ENCODE measurements around the gene COX7C. TPM values are rescaled to one million over a fixed set of nuclear protein-coding genes. Genes with fewer than 3 reads are reported as not detected.

Gene COX7C
- total and polyA plus RNA-seq, 9 of the 15 experiments (the other 6 are each of a cell fraction or from before 2014, with no cell fraction given): 576 to 1,783 (median 996) TPM

DNA sequence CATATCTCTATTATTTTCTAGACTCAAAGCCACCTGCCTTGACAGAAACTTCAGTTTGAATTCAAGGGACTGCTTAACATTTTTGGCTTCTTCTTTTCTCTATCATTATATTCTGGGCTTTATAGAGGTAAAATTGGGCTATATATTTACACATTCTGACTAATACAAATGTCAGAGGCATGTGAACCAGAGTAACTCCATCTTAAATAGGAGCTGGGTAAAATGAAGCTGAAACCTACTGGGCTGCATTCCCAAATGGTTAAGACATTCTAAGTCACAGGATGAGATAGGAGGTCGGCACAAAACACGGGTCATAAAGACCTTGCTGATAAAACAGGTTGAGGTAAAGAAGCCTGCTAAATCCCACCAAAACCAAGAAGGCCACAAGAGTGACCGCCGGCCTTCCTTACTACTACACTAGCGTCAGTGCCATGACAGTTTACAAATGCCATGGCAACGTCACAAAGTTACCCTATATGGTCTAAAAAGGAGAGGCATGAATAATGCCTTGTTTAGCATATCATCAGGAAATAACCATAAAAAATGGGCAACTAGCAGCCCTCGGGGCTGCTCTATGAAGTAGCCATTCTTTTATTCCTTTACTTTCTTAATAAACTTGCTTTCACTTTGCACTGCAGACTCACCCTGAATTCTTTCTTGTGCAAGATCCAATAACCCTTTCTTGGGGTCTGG, 44.8 kb upstream of the COX7C start (continued):
- TF ChIP-seq TCFL5 (CRISPR knock-in tag; conservative IDR thresholded peaks at IDR 0.05): no peak

GRCh38 chr5:86579502-86579901, 38.2 kb upstream of the COX7C start:
- BruUV-seq (replicated peaks): no TSS peak
- H3K9me1 ChIP-seq (ENCODE audit: control insufficient read depth, insufficient read depth, low read length): no peaks in the 10 kb centered on the region
- H3K9me3 ChIP-seq (replicated peaks; ENCODE audit: control insufficient read depth, insufficient read depth, low read depth, low read length): no peaks in the 10 kb centered on the region
- H3K79me2 ChIP-seq (ENCODE audit: control insufficient read depth, insufficient read depth, low read length): no peaks in the 10 kb centered on the region
- ATAC-seq (no peak), FAIRE-seq (no peak), DNase-seq (ENCODE audit: extremely low read depth in 1 of 4, low spot score in 3 of 4) (no peak)
- intact Hi-C loops (cut with micrococcal nuclease): no loop called here
- ChIA-PET CTCF (ENCODE audit: low intra/inter-chr PET ratio) (no interaction called here), POLR2A (no interaction called here)
- no peaks in the 10 kb centered on the region for H3K27me3 ChIP-seq (ENCODE audit: control insufficient read depth in 2 of 2, insufficient read depth in 2 of 2, low read length in 2 of 2)
- no peaks in the 10 kb centered on the region for H4K20me1 ChIP-seq (replicated peaks; ENCODE audit: control insufficient read depth, insufficient read depth, low read length)
- no peaks in the 10 kb centered on the region for H3K36me3 ChIP-seq (ENCODE audit: control insufficient read depth, insufficient read depth, low read length)
- H2AFZ ChIP-seq (ENCODE audit: low read depth, low read length): no peak overlapping the region
- 0% methylated on average over 3 of the region's 3 CpGs for WGBS (ENCODE audit: insufficient coverage, low coverage, missing lambda C conversion rate)
- H3K4me3 ChIP-seq: no peak overlapping the region
- H3K4me2 ChIP-seq (ENCODE audit: insufficient read depth, low read length): no peak overlapping the region
- no peak for TF ChIP-seq HNRNPUL1 (IDR thresholded peaks at IDR 0.05; ENCODE audit: low read length)
- TF ChIP-seq ZNF561 (CRISPR knock-in tag; conservative IDR thresholded peaks at IDR 0.05): no peak
- no peak for TF ChIP-seq SMAD2 (IDR thresholded peaks at IDR 0.05; ENCODE audit: low read depth, low read length)
- TF ChIP-seq PATZ1 (CRISPR knock-in tag; IDR thresholded peaks at IDR 0.05; ENCODE audit: borderline replicate concordance): no peak
- H3K4me1 ChIP-seq (replicated peaks in 1 of 2; ENCODE audit: control insufficient read depth in 2 of 2, insufficient read depth in 2 of 2, low read length in 2 of 2): no peaks in the 10 kb centered on the region
- H3K9ac ChIP-seq (ENCODE audit: insufficient read depth in 1 of 2, low read depth in 2 of 2, low read length in 2 of 2): no peak overlapping the region
- in situ Hi-C loops (cut with MboI): no loop called here
- H3K27ac ChIP-seq (ENCODE audit: extremely low read depth, low read depth, low read length): no peak overlapping the region
